SW 1271 (cell line): ENCODE results near the gene OR2M5.

ENCODE experiments used
- DNase-seq, 2 experiments: peaks; one replicate each; lab custom pipeline; 2025; lab: John Stamatoyannopoulos, UW

OR2M5 gene

GRCh38 chr1:248144513-248145198, at the start of gene OR2M5:
Gene OR2M5, plus strand, starts transcription at chr1:248145148. Its CDS starts 0 bp downstream, at chr1:248145148.
- DNase-seq: no peak

GRCh38 chr1:248098529-248098928, 46.4 kb upstream of the OR2M5 start:
- no peak for DNase-seq

GRCh38 chr1:248102847-248103246, 42.1 kb upstream of the OR2M5 start:
- DNase-seq: no peak

GRCh38 chr1:248111157-248111556, 33.8 kb upstream of the OR2M5 start:
- no peak for DNase-seq

GRCh38 chr1:248114890-248115289, 30.1 kb upstream of the OR2M5 start:
- no peak for DNase-seq

- DNase-seq: no peak
Observed at GRCh38 chr1:248127653-248128052, 17.3 kb upstream of the OR2M5 start.

GRCh38 chr1:248136811-248137210, 8.1 kb upstream of the OR2M5 start:
- no peak for DNase-seq

- DNase-seq: no peak
Observed at GRCh38 chr1:248140846-248141245, 4.1 kb upstream of the OR2M5 start.

GRCh38 chr1:248143311-248143710, 1.6 kb upstream of the OR2M5 start:
- no peak for DNase-seq

GRCh38 chr1:248152056-248152827, 7.3 kb downstream of the OR2M5 start:
- DNase-seq: no peak

GRCh38 chr1:248155927-248156326, 11.0 kb downstream of the OR2M5 start:
- DNase-seq: no peak

- no peak for DNase-seq
Observed at GRCh38 chr1:248158758-248159157, 13.8 kb downstream of the OR2M5 start.

GRCh38 chr1:248164031-248164430, 19.1 kb downstream of the OR2M5 start:
- DNase-seq: no peak

- DNase-seq: no peak
Observed at GRCh38 chr1:248165186-248165585, 20.2 kb downstream of the OR2M5 start.

GRCh38 chr1:248174521-248174920, 29.6 kb downstream of the OR2M5 start, which contains the start of gene OR2M2:
Gene OR2M2, plus strand, starts transcription at chr1:248174821. Its CDS starts 5,165 bp downstream, at chr1:248179986.
- DNase-seq: no peak

- no peak for DNase-seq
Observed at GRCh38 chr1:248183996-248184395, 39.0 kb downstream of the OR2M5 start.

- DNase-seq: no peak
Observed at GRCh38 chr1:248187363-248187762, 42.4 kb downstream of the OR2M5 start.

- DNase-seq: no peak
Observed at GRCh38 chr1:248189026-248189425, 44.1 kb downstream of the OR2M5 start.

GRCh38 chr1:248194117-248194516, 49.2 kb downstream of the OR2M5 start:
- no peak for DNase-seq
